WI38 (cell line): Measurements from ENCODE around the gene DOCK10.

ENCODE experiments used
- H3K4me3 ChIP-seq: 2 replicates; pipeline ENCODE4 v1.5.1; 2011; ENCODE audit warnings: low read depth, mild to moderate bottlenecking, control low read depth, low read length
- CTCF ChIP-seq: IDR thresholded peaks from 2 replicates; pipeline ENCODE4 v1.5.1; 2012; ENCODE audit warnings: low read depth, mild to moderate bottlenecking, control low read depth, low read length

Gene DOCK10

GRCh38 chr2:224775647-224776046 is 266.6 kb downstream of the DOCK10 start:
- TF ChIP-seq CTCF = no peak
- no peak overlapping the region for H3K4me3 ChIP-seq

GRCh38 chr2:224774735-224775134 is 267.5 kb downstream of the DOCK10 start:
- TF ChIP-seq CTCF = no peak
- no peak overlapping the region for H3K4me3 ChIP-seq

- no peak for TF ChIP-seq CTCF
Measured at GRCh38 chr2:224772494-224772893, 269.8 kb downstream of the DOCK10 start.

GRCh38 chr2:224769489-224769888 is 272.8 kb downstream of the DOCK10 start:
- H3K4me3 ChIP-seq = no peak overlapping the region
- no peak for TF ChIP-seq CTCF

More at GRCh38 chr2:224772494-224772893, 269.8 kb downstream of the DOCK10 start:
- no peak overlapping the region for H3K4me3 ChIP-seq

GRCh38 chr2:224764565-224765236 is 277.6 kb downstream of the DOCK10 start:
- no peak overlapping the region for H3K4me3 ChIP-seq

GRCh38 chr2:224757934-224758548 is 284.2 kb downstream of the DOCK10 start:
- no peak overlapping the region for H3K4me3 ChIP-seq
- TF ChIP-seq CTCF = no peak

More at GRCh38 chr2:224764565-224765236, 277.6 kb downstream of the DOCK10 start:
- TF ChIP-seq CTCF = no peak
